SK-N-SH (cell line): ENCODE measurements around the gene TMEM115. TPM values are rescaled to one million over a fixed set of nuclear protein-coding genes. Genes with fewer than 3 reads are reported as not detected.

Experiments
- CTCF ChIA-PET: fragments of 300-600, 350-600 bp; formaldehyde crosslinking; extraction: SDS; loops from one replicate; lab custom pipeline; 2021; lab: Yijun Ruan, JAX
- POLR2A ChIA-PET: fragments of 350-600 bp; sonication (Branson Sonifier 250); formaldehyde crosslinking; extraction: SDS; loops from one replicate; lab custom pipeline; 2020; ENCODE audit warnings: antibody characterized with exemption, inconsistent platforms; lab: Yijun Ruan, JAX
- DNase-seq: peaks from one replicate; pipeline ENCODE4 v3.0.0; 2012
- H2AFZ ChIP-seq: fragments of 200-600 bp; sonication (generic); 2 replicates; pipeline ENCODE4 v1.8.1; 2016; ENCODE audit warnings: antibody characterized with exemption, mild to moderate bottlenecking, low read depth
- H3F3A ChIP-seq: fragments of 200-600 bp; sonication (generic); replicated peaks from 2 replicates; pipeline ENCODE3; 2016; ENCODE audit warnings: antibody characterized with exemption, mild to moderate bottlenecking; ENCODE audit not compliant: insufficient read depth
- H3K27ac ChIP-seq, 2 experiments: fragments of 200-500 bp in 1 of 2; fragments of 200-600 bp in 1 of 2; sonication (Bioruptor generic) in 1 of 2; sonication (generic), shearing (Covaris generic) in 1 of 2; 2 replicates each; pipeline versions ENCODE4 v1.5.1 to v1.6.1; 2014 to 2016; ENCODE audit warnings: low read depth in 2 of 2, inconsistent platforms in 1 of 2, low read length in 1 of 2, mild to moderate bottlenecking in 1 of 2, mixed read lengths in 1 of 2
- H3K27me3 ChIP-seq: fragments of 200-600 bp; sonication (generic), shearing (Covaris generic); 2 replicates; pipeline ENCODE4 v1.6.1; 2016; ENCODE audit warnings: mixed run types; ENCODE audit not compliant: insufficient read depth
- H3K36me3 ChIP-seq, 2 experiments: fragments of 200-500 bp in 1 of 2; fragments of 200-600 bp in 1 of 2; sonication (Bioruptor generic) in 1 of 2; sonication (generic) in 1 of 2; replicated peaks in 1 of 2; 2 replicates each; pipeline versions ENCODE3 to v1.5.1; 2014 to 2016; ENCODE audit warnings: low read length in 1 of 2, mild to moderate bottlenecking in 1 of 2; ENCODE audit not compliant: insufficient read depth in 2 of 2, control insufficient read depth in 1 of 2
- H3K4me1 ChIP-seq, 2 experiments: fragments of 200-500 bp in 1 of 2; fragments of 200-600 bp in 1 of 2; sonication (Bioruptor generic) in 1 of 2; sonication (generic), shearing (Covaris generic) in 1 of 2; 2 replicates each; pipeline versions ENCODE4 v1.5.1 to v1.6.1; 2014 to 2016; ENCODE audit warnings: low read depth in 1 of 2, low read length in 1 of 2, mixed run types in 1 of 2; ENCODE audit not compliant: insufficient read depth in 2 of 2, control insufficient read depth in 1 of 2
- H3K4me2 ChIP-seq: fragments of 200-600 bp; sonication (generic), shearing (Covaris generic); 2 replicates; pipeline ENCODE4 v1.6.1; 2017; ENCODE audit warnings: mixed run types
- H3K4me3 ChIP-seq, 2 experiments: fragments of 200-500 bp in 1 of 2; fragments of 200-600 bp in 1 of 2; sonication (Bioruptor generic) in 1 of 2; sonication (generic), shearing (Covaris generic) in 1 of 2; 2 replicates each; pipeline versions ENCODE4 v1.5.1 to v1.8.1; 2014 to 2016; ENCODE audit warnings: low read depth in 2 of 2, inconsistent platforms in 1 of 2, low read length in 1 of 2, mild to moderate bottlenecking in 1 of 2, mixed read lengths in 1 of 2, moderate library complexity in 1 of 2
- H3K79me2 ChIP-seq: fragments of 200-600 bp; sonication (generic); 2 replicates; pipeline ENCODE4 v1.8.1; 2017; ENCODE audit warnings: mild to moderate bottlenecking; ENCODE audit not compliant: insufficient read depth
- H3K9ac ChIP-seq: fragments of 200-600 bp; sonication (generic); 2 replicates; pipeline ENCODE4 v1.6.1; 2017; ENCODE audit warnings: mixed run types
- H3K9me2 ChIP-seq: fragments of 200-600 bp; sonication (generic); 2 replicates; pipeline ENCODE4 v1.6.1; 2017; ENCODE audit warnings: mixed run types
- H3K9me3 ChIP-seq: fragments of 200-600 bp; sonication (generic); 2 replicates; pipeline ENCODE4 v1.6.1; 2017; ENCODE audit warnings: mixed run types, mild to moderate bottlenecking, moderate library complexity
- H4K20me1 ChIP-seq: fragments of 200-600 bp; sonication (generic); 2 replicates; pipeline ENCODE4 v1.6.1; 2017; ENCODE audit warnings: mild to moderate bottlenecking, mixed run types; ENCODE audit not compliant: insufficient read depth
- FOXJ3 ChIP-seq: sonication (generic); formaldehyde crosslinking; IDR thresholded peaks from 2 replicates; pipeline ENCODE4 v1.5.1; 2020; ENCODE audit warnings: mild to moderate bottlenecking, missing genetic modification reagents
- FOXM1 ChIP-seq: IDR thresholded peaks from 2 replicates; pipeline ENCODE4 v1.4.0; 2012; ENCODE audit warnings: low read depth, mild to moderate bottlenecking
- GABPA ChIP-seq: IDR thresholded peaks from 2 replicates; pipeline ENCODE4 v1.4.0; 2012; ENCODE audit warnings: low read depth, mild to moderate bottlenecking
- GATA2 ChIP-seq: sonication (generic); formaldehyde crosslinking; IDR thresholded peaks from 2 replicates; pipeline ENCODE4 v1.5.0; 2020; ENCODE audit warnings: mild to moderate bottlenecking, missing genetic modification reagents
- IRF3 ChIP-seq: fragments of 150-350 bp; IDR thresholded peaks from 2 replicates; pipeline ENCODE4 v1.6.1; 2016; ENCODE audit warnings: mild to moderate bottlenecking, low read depth, low read length
- JUND ChIP-seq: IDR thresholded peaks from 2 replicates; pipeline ENCODE4 v1.4.0; 2012
- MEF2A ChIP-seq: IDR thresholded peaks from 2 replicates; pipeline ENCODE4 v1.4.0; 2012; ENCODE audit warnings: low read depth, borderline replicate concordance
- POLR2AphosphoS5 ChIP-seq: IDR thresholded peaks from 2 replicates; pipeline ENCODE4 v1.6.1; 2012; ENCODE audit warnings: low read depth, low read length
- RAD21 ChIP-seq: IDR thresholded peaks from 2 replicates; pipeline ENCODE4 v1.6.1; 2012; ENCODE audit warnings: mild to moderate bottlenecking, low read length
- REST ChIP-seq: IDR thresholded peaks from 2 replicates; pipeline ENCODE4 v1.6.1; 2012; ENCODE audit warnings: mild to moderate bottlenecking, low read depth, low read length, moderate library complexity
- RFX5 ChIP-seq: IDR thresholded peaks from 2 replicates; pipeline ENCODE4 v1.6.1; 2012; ENCODE audit warnings: mild to moderate bottlenecking, improper control_type of control experiment, low read length
- SIN3A ChIP-seq: IDR thresholded peaks from 2 replicates; pipeline ENCODE4 v1.6.1; 2012; ENCODE audit warnings: low read depth, mild to moderate bottlenecking, low read length, moderate library complexity, borderline replicate concordance
- SMC3 ChIP-seq: IDR thresholded peaks from 2 replicates; pipeline ENCODE4 v1.6.1; 2012; ENCODE audit warnings: low read depth, low read length, improper control_type of control experiment
- YY1 ChIP-seq: IDR thresholded peaks from 2 replicates; pipeline ENCODE4 v1.4.0; 2012; ENCODE audit warnings: low read depth, mild to moderate bottlenecking
- WGBS: methylation state at CpG from one replicate; pipeline ENCODE4 v1.1.6; 2017; ENCODE audit warnings: low lambda C conversion rate; 5-methylcytosine and 5-hydroxymethylcytosine counted together
- polyA plus RNA-seq, 3 experiments: library from polyadenylated mRNA; depleted of rRNA; stranded (reverse); fragments of >200 nt; gene quantifications; 2 replicates each; pipeline ENCODE4 v1.2.3, GENCODE V29; 2012
- TF ChIP-seq, protein P1 (sequence below): IDR thresholded peaks from 2 replicates; pipeline ENCODE4 v1.4.0; 2012; ENCODE audit warnings: low read depth, borderline replicate concordance
- TF ChIP-seq, protein P2 (sequence below): fragments of 150-350 bp; IDR thresholded peaks from 2 replicates; pipeline ENCODE4 v1.6.1; 2017; ENCODE audit warnings: antibody characterized with exemption, low read length, low read depth, borderline replicate concordance

TMEM115 gene
- polyA plus RNA-seq, 1 of the 3 experiments (the other 2 are of a cell fraction): 47.8 TPM

DNA sequence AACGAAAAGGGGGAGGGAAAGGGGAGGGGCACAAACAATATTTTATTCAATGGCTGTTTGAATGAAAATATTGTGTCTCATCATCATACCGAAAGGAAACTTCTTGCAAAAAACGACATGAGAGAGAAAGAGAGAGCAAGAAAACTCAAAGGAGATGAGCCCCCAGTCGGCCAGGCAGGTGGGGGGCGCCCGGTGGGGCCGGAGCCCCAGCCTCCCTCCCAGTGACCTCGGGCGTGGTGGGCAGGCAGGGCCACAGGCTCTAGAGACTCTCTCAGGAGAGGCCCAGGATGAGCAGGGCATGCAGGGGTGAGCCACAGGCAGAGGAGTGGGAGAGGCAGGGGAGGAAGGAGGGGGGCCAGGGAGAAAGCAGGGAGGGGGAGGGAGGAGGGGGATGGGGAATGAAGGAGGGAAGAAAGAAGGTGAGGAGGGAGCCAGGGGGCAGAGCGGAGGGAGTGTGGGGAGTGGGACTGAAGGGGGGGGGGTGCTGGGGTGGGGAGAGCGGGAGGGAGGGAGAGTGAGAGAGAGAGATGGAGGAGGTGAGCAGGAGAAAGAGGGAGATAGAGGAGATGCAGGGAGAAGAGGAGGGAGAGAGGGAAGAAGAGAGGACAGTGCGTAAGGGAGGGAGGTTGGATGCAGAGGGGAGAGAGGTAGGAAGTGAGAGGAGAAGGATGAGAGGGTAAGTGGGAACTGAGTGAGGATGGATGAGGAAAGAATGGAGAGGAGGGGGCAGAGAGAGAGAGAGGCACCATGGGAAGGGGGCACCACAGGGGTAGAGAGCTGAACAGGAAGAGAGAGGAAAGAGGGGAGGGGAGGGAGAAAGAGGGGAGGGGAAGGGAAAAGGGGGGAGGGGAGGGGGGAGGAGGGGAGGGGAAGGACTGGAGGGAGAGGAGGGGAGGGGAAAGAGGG, 14.1 kb upstream of the TMEM115 start:
- no peak for TF ChIP-seq FOXJ3 (CRISPR knock-in tag)
- no peak for TF ChIP-seq IRF3
- no peak for TF ChIP-seq MEF2A
- no peak for TF ChIP-seq YY1
- no peak for TF ChIP-seq SIN3A
- TF ChIP-seq SMC3: no peak
- TF ChIP-seq, protein P1, sequence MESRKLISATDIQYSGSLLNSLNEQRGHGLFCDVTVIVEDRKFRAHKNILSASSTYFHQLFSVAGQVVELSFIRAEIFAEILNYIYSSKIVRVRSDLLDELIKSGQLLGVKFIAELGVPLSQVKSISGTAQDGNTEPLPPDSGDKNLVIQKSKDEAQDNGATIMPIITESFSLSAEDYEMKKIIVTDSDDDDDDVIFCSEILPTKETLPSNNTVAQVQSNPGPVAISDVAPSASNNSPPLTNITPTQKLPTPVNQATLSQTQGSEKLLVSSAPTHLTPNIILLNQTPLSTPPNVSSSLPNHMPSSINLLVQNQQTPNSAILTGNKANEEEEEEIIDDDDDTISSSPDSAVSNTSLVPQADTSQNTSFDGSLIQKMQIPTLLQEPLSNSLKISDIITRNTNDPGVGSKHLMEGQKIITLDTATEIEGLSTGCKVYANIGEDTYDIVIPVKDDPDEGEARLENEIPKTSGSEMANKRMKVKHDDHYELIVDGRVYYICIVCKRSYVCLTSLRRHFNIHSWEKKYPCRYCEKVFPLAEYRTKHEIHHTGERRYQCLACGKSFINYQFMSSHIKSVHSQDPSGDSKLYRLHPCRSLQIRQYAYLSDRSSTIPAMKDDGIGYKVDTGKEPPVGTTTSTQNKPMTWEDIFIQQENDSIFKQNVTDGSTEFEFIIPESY: no peak
- no peak for TF ChIP-seq GATA2
- TF ChIP-seq POLR2AphosphoS5: no peak
- no peak for TF ChIP-seq GABPA
- no peak for TF ChIP-seq REST
- TF ChIP-seq RAD21: no peak
- TF ChIP-seq FOXM1: no peak
- no peak for TF ChIP-seq JUND
- TF ChIP-seq, protein P2, sequence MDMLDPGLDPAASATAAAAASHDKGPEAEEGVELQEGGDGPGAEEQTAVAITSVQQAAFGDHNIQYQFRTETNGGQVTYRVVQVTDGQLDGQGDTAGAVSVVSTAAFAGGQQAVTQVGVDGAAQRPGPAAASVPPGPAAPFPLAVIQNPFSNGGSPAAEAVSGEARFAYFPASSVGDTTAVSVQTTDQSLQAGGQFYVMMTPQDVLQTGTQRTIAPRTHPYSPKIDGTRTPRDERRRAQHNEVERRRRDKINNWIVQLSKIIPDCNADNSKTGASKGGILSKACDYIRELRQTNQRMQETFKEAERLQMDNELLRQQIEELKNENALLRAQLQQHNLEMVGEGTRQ: no peak
- no peak for TF ChIP-seq RFX5
- POLR2A ChIA-PET: no interaction called here
- Histone ChIP-seq H3K36me3 (no peaks in the 10 kb centered on the region), H3K79me2 (no peaks in the 10 kb centered on the region), H3K9me2 (no peaks in the 10 kb centered on the region), H2AFZ (no peak overlapping the region), H4K20me1 (no peaks in the 10 kb centered on the region), H3K27me3 (no peaks in the 10 kb centered on the region), H3K4me3 (no peak overlapping the region; a peak in 1 of 4 replicates), H3F3A (no peaks in the 10 kb centered on the region), H3K9me3 (no peaks in the 10 kb centered on the region), H3K27ac (peak overlapping the region in 1 of 2 experiments; percentile 60; a peak in 2 of 4 replicates), H3K9ac (no peak overlapping the region), H3K4me1 (peaks cover 0 to 94% of the 10 kb centered on the region in 2 experiments; a peak in 2 of 4 replicates), H3K4me2 (no peak overlapping the region)
- WGBS: 60% methylated on average over 12 of the region's 12 CpGs
- DNase-seq: no peak
- CTCF ChIA-PET: no interaction called here
